Coronary artery (tissue), 2 donors: ENCODE measurements around the gene LTB4R.

ENCODE experiments used
- DNase-seq: peaks from one replicate; pipeline ENCODE4 v3.0.0-alpha.2; 2017; ENCODE audit warnings: low spot score
- H3K27ac ChIP-seq, 2 donors: fragments of 200-600 bp; sonication (generic); one replicate each; pipeline ENCODE4 v1.5.1; 2016 to 2019
- H3K4me3 ChIP-seq: fragments of 200-600 bp; sonication (generic); 2 replicates; pipeline ENCODE4 v1.5.1; 2016; ENCODE audit warnings: mild to moderate bottlenecking, moderate library complexity
- TF ChIP-seq, protein P1 (sequence below): fragments of 200-600 bp; sonication (generic); IDR thresholded peaks from one replicate; pipeline ENCODE4 v1.5.1; 2019; ENCODE audit warnings: antibody characterized with exemption

The LTB4R gene

DNA sequence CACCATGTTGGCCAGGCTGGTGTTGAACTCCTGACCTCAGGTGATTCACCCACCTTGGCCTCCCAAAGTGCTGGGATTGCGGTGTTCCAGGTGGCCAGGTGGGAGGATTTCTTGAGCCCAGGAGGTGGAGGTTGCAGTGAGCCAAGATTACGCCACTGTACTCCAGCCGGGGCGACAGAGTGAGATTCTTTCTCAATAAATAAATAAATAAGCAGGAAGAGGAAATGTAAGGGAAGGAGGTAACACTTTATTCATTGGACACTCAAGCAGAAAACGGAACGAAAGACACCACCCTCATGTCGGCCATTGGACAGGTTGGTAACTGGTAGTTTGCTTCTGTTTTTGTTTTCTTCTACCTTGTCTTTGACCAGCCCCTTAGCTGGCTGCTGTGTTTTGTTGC is 43.7 kb downstream of the LTB4R start:
- no peak overlapping the region for H3K4me3 ChIP-seq
- no peak for DNase-seq
- H3K27ac ChIP-seq: no peak overlapping the region
- TF ChIP-seq, protein P1, sequence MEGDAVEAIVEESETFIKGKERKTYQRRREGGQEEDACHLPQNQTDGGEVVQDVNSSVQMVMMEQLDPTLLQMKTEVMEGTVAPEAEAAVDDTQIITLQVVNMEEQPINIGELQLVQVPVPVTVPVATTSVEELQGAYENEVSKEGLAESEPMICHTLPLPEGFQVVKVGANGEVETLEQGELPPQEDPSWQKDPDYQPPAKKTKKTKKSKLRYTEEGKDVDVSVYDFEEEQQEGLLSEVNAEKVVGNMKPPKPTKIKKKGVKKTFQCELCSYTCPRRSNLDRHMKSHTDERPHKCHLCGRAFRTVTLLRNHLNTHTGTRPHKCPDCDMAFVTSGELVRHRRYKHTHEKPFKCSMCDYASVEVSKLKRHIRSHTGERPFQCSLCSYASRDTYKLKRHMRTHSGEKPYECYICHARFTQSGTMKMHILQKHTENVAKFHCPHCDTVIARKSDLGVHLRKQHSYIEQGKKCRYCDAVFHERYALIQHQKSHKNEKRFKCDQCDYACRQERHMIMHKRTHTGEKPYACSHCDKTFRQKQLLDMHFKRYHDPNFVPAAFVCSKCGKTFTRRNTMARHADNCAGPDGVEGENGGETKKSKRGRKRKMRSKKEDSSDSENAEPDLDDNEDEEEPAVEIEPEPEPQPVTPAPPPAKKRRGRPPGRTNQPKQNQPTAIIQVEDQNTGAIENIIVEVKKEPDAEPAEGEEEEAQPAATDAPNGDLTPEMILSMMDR: no peak

DNA sequence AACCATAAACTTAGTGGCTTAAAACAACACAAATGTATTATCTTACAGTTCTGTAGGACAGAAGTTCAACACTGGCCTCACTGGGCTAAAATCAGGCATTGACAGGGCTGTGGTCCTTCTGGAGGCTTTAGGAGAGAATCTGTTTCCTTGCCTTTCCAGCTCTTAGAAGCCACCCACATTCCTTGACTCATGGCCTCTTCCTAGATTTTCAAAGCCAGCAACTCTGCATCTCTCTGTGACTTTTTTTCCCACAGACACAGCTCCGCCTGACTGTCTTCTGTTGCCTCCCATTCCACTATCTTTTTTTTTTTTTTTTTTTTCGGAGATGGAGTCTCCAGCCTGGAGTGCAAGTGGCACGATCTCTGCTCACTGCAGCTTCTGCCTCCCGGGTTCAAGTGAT is 44.9 kb downstream of the LTB4R start:
- Histone ChIP-seq H3K27ac (no peak overlapping the region), H3K4me3 (no peak overlapping the region)
- TF ChIP-seq, protein P1: no peak
- no peak for DNase-seq

DNA sequence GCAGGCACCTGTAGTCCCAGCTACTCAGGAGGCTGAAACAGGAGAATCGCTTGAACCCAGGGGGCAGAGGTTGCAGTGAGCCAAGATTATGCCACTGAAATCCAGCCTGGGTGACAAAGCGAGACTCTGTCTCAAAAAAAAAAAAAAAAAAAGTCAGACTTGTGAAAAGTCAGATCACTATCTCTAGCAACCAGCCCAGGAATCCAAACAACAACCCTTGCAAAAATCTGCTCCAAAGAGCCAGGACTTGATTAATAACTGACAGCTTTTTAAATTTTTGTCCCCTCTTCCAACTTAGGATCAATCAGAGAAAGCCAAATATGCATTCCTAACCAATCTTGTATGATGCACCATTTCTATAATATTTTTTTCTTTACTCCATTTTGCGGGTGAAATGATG is 49.0 kb downstream of the LTB4R start:
- H3K4me3 ChIP-seq: no peak overlapping the region
- DNase-seq: no peak
- TF ChIP-seq, protein P1: no peak
- no peak overlapping the region for H3K27ac ChIP-seq

DNA sequence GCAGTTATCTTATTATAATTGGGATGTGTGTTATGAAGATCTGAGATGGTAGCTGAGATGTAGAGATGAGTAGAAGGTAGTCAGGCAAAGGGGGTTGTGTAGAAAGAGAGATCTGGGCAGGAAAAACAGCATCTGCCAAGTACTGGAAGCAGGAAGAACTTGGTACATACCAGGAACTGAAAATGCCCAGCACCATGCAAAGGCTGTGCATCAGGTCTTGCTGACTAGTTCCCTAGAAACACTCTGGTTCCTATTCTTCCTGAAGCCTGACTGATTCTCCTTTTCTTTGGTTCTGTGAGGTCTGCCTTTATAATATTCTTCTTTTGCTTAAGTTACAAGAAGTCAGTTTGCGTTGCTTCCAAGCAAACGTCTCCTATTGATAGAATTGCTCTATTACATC is 50.0 kb downstream of the LTB4R start:
- no peak overlapping the region for H3K4me3 ChIP-seq
- no peak overlapping the region for H3K27ac ChIP-seq
- TF ChIP-seq, protein P1: no peak
- DNase-seq: peak; percentile 21

DNA sequence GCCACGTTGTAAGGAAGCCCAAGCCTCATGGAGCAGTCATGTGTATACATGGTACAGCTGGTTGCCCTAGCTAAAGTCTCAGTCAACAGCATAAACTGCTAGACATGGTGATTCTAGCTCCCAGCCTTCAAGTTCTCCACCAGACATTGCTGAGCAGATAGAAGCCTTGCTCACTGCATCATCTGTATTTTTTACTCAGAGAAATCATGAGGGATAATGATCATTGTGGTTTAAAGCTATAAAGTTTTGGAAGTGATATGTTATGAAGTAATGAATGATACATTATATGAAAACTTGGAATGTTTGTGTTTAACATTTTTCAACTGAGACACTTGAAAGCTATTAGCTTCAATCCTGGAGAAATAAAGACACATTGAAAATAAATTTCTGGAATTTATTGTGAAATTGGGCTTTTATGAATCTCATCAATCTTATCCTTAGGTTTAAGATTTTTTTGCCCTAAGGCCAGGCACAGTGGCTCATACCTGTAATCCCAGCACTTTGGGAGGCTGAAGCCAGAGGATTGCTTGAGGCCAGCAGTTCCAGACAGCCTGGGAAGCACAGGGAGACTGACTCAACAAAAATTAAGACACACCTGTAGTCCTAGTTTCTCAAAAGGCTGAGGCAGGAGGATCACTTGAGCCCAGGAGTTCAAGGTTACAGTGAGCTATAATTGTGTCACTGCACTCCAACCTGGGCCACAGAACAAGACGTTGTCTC is 51.1 kb downstream of the LTB4R start:
- no peak overlapping the region for H3K4me3 ChIP-seq
- TF ChIP-seq, protein P1: no peak
- DNase-seq: peak; percentile 21
- no peak overlapping the region for H3K27ac ChIP-seq

DNA sequence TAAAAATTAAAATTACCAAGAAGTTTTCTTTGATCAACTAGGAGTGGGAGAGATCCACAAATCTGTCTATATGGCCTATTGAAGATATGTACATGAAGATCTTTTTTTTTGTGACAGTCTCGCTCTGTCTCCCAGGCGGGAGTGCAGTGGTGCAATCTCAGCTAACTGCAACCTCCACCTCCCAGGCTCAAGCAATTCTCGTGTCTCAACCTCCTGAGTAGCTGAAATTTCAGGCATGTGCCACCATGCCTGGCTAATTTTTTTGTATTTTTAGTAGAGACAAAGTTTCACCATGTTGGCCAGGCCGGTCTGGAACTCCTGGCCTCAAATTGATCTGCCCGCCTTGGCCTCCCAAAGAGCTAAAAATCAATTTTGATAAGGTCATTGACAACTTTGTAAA is 52.1 kb downstream of the LTB4R start:
- no peak overlapping the region for H3K4me3 ChIP-seq
- TF ChIP-seq, protein P1: no peak
- peak; percentile 31 for DNase-seq
- no peak overlapping the region for H3K27ac ChIP-seq

DNA sequence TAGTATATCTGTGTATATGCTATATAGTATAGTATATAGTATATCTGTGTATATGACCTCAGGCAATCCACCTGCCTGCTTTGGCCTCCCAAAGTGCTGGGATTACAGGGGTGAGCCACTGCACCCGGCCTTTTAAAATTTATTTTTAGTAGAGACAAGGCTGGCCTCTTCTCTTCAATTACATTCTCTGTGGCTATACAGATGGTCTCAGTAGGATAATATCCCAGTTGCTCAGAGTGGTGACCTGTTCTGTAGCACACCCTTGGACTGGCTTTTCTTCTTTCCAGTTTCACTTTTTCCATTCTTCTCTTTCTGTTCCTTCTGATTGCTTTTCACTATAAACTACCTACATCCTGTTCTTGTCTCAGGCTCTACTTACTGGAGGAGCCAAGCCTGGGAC is 53.5 kb downstream of the LTB4R start:
- peak overlapping the region in 1 of 2 donors; percentile 99 for H3K27ac ChIP-seq
- DNase-seq: no peak
- no peak overlapping the region for H3K4me3 ChIP-seq
- TF ChIP-seq, protein P1: no peak
